C4-2B (cell line): ENCODE measurements around the gene ATP5ME.

Experiments
- CTCF ChIP-seq: fragments of 450-650 bp; conservative IDR thresholded peaks from 2 replicates; pipeline ENCODE4 v1.5.1; 2017; ENCODE audit warnings: mild to moderate bottlenecking
- ZFX ChIP-seq: fragments of 450-650 bp; IDR thresholded peaks from 2 replicates; pipeline ENCODE4 v1.6.1; 2017

GRCh38 chr4:664713-665231, 9.3 kb downstream of the ATP5ME start:
- no peak for TF ChIP-seq CTCF
- TF ChIP-seq ZFX = no peak
